Spinal cord (tissue), 10 donors: ENCODE results near the gene MUSK. TPM values are rescaled to one million over a fixed set of nuclear protein-coding genes. Genes with fewer than 3 reads are reported as not detected.

ENCODE experiments used
- DNase-seq, 6 donors: peaks; one replicate each; pipeline versions ENCODE4 v3.0.0 to v3.0.0-alpha.2; 2013 to 2015; ENCODE audit warnings: low spot score in 6 of 6, low read depth in 4 of 6
- H3K27ac ChIP-seq: one replicate; pipeline ENCODE4 v1.5.1; 2013; ENCODE audit warnings: low read depth, low read length, control low read depth
- H3K27me3 ChIP-seq: one replicate; pipeline ENCODE4 v1.6.1; 2013; ENCODE audit warnings: low read length; ENCODE audit not compliant: control insufficient read depth, insufficient read depth
- H3K36me3 ChIP-seq: one replicate; pipeline ENCODE4 v1.6.1; 2013; ENCODE audit warnings: low read length; ENCODE audit not compliant: control insufficient read depth, insufficient read depth
- H3K4me1 ChIP-seq: one replicate; pipeline ENCODE4 v1.6.1; 2013; ENCODE audit warnings: low read length; ENCODE audit not compliant: control insufficient read depth, insufficient read depth
- H3K4me3 ChIP-seq: one replicate; pipeline ENCODE4 v1.5.1; 2013; ENCODE audit warnings: low read depth, low read length, control low read depth
- H3K9me3 ChIP-seq: one replicate; pipeline ENCODE4 v1.6.1; 2013; ENCODE audit warnings: low read length; ENCODE audit not compliant: control insufficient read depth, insufficient read depth
- WGBS: methylation state at CpG from one replicate; pipeline ENCODE4 v1.1.5; 2013; ENCODE audit warnings: missing lambda C conversion rate; ENCODE audit not compliant: insufficient coverage; 5-methylcytosine and 5-hydroxymethylcytosine counted together
- long read RNA-seq, 4 donors: transcript quantifications; one replicate each; lab custom pipeline, GENCODE V29; 2026
- polyA plus RNA-seq, 2 donors: library from polyadenylated mRNA; unstranded; fragments of 120-200 nt; gene quantifications; one replicate each; pipeline ENCODE4 v1.2.1, GENCODE V29; 2013; ENCODE audit not compliant: insufficient read length in 2 of 2
- total RNA-seq, 2 donors: library from RNA; depleted of rRNA in 1 of 2; stranded (reverse); fragments of 120-200 nt in 1 of 2; fragments of >200 nt in 1 of 2; gene quantifications; one replicate each; pipeline versions ENCODE4 v1.2.3 to v1.2.4, GENCODE V29; 2013 to 2014
- donor health status: healthy.

Gene MUSK
- 1 to 10 TPM; 1.2 to 3.4 TPM for total RNA-seq
- 1 to 10 TPM in 1 of 2 donors, under 1 TPM in 1; 0.87 to 1.5 TPM for polyA plus RNA-seq
- long read RNA-seq, donor 1: 0 reads
- long read RNA-seq, donor 2: 0 reads
- long read RNA-seq, donor 3: 0 reads
- long read RNA-seq, donor 4: 0 reads

- Histone ChIP-seq H3K4me3 (no peak within 1 kb of the TSS), H3K4me1 (no peaks in the 10 kb centered on the region), H3K36me3 (no peaks in the 10 kb centered on the region), H3K9me3 (no peaks in the 10 kb centered on the region), H3K27me3 (no peaks in the 10 kb centered on the region), H3K27ac (no peak within 1 kb of the TSS)
- DNase-seq: no peak
- 95% methylated on average over 7 of the region's 8 CpGs for WGBS
Measured at GRCh38 chr9:110668570-110669167, at the start of gene MUSK. Gene MUSK (plus strand): TSS chr9:110668791. CDS start chr9:110668905, 114 bp downstream.

GRCh38 chr9:110619831-110620230 is 48.8 kb upstream of the MUSK start:
- no peak for DNase-seq
- H3K4me3 ChIP-seq: no peak overlapping the region
- H3K9me3 ChIP-seq: no peaks in the 10 kb centered on the region
- no peaks in the 10 kb centered on the region for H3K4me1 ChIP-seq
- H3K27ac ChIP-seq: no peak overlapping the region
- H3K27me3 ChIP-seq: no peaks in the 10 kb centered on the region
- no peaks in the 10 kb centered on the region for H3K36me3 ChIP-seq

GRCh38 chr9:110620726-110621125 is 47.9 kb upstream of the MUSK start:
- Histone ChIP-seq H3K36me3 (no peaks in the 10 kb centered on the region), H3K4me3 (no peak overlapping the region), H3K9me3 (no peaks in the 10 kb centered on the region), H3K4me1 (no peaks in the 10 kb centered on the region), H3K27me3 (no peaks in the 10 kb centered on the region), H3K27ac (no peak overlapping the region)
- peak in 1 of 6 donors; percentile 83 for DNase-seq
- WGBS: no CpG with 5 or more reads among the region's 3 CpGs

GRCh38 chr9:110622368-110622767 is 46.2 kb upstream of the MUSK start:
- Histone ChIP-seq H3K27ac (no peak overlapping the region), H3K27me3 (no peaks in the 10 kb centered on the region), H3K4me1 (no peaks in the 10 kb centered on the region), H3K4me3 (no peak overlapping the region), H3K9me3 (no peaks in the 10 kb centered on the region), H3K36me3 (no peaks in the 10 kb centered on the region)
- WGBS: 92% methylated on average over 1 of the region's 2 CpGs
- DNase-seq: no peak

DNA sequence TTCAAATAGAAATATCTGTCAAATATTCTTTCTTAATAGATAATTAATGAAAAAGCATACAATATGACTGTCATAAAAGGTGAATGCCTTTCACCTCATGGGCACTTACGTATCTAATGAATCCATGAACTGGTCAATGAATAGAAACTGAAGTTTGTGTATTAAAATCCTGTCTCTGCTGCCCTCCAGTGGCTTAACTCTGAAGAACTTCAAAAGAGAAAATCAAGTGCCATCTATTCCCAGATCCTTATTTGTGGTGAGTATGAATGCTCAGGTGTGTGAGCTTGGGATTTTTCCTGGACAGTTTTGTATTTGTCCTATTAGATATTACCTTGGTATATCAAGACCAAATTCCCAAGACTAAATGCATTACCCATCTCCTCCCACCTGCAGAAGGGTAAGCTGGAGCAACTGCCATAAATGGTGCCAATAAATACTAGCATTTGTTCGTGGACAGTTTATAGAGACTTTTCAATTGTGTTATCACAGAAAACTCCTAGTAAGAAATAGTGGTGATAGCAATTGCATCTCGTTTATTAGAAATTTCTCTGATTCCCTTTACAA is 45.0 kb upstream of the MUSK start:
- DNase-seq: peak; percentile 46 to 93 (median 62)
- WGBS: no CpG with 5 or more reads among the region's 3 CpGs
- H3K4me3 ChIP-seq: no peak overlapping the region

DNA sequence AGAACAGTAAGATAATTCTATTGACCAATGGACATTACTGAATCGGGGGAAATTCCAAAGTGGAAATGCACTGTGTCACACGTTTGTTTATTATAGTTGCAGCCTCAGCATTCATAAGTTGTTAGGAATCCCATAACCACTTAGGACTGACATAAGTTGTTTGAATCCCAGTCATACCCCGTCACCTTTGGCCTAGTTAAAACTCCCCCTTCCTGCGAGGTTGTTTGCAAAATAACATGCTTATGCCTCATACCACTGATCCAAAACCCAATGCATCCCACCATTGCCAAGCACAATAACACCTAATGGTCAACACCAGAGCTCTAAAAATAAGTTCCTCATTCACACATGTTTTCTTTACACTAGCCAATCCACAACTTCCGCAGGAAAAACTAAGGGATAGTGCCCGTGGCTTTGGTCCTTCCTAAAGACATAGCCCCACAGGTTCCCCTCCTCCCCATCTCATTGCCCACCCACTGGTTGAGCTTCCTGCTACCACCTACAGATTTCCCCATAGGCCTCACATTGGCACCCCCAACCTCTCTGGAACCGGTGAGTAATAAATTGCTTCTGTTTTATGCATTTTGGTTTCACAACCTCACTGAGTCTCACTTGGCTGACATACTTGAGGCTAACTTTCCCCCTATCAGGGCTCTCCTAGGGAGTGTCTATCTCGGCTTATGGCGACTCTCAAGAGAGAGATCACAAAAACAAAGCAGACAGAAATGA is 42.3 kb upstream of the MUSK start:
- DNase-seq: peak in 1 of 6 donors; percentile 45
- peaks cover 3% of the 10 kb centered on the region for H3K9me3 ChIP-seq
- H3K36me3 ChIP-seq: no peaks in the 10 kb centered on the region
- H3K27me3 ChIP-seq: no peaks in the 10 kb centered on the region
- peak overlapping the region; percentile 10 for H3K27ac ChIP-seq
- 78% methylated on average over 5 of the region's 9 CpGs for WGBS
- H3K4me1 ChIP-seq: no peaks in the 10 kb centered on the region
- no peak overlapping the region for H3K4me3 ChIP-seq

More for the DNA sequence above, 45.0 kb upstream of the MUSK start:
- H3K9me3 ChIP-seq: no peaks in the 10 kb centered on the region
- H3K4me1 ChIP-seq: no peaks in the 10 kb centered on the region
- H3K36me3 ChIP-seq: no peaks in the 10 kb centered on the region
- no peaks in the 10 kb centered on the region for H3K27me3 ChIP-seq
- no peak overlapping the region for H3K27ac ChIP-seq

GRCh38 chr9:110635589-110635988 is 33.0 kb upstream of the MUSK start:
- Histone ChIP-seq H3K36me3 (no peaks in the 10 kb centered on the region), H3K27ac (no peak overlapping the region), H3K9me3 (peaks cover 8% of the 10 kb centered on the region), H3K4me1 (no peaks in the 10 kb centered on the region), H3K27me3 (no peaks in the 10 kb centered on the region), H3K4me3 (no peak overlapping the region)
- no peak for DNase-seq

- Histone ChIP-seq H3K4me3 (no peak overlapping the region), H3K27ac (no peak overlapping the region), H3K27me3 (no peaks in the 10 kb centered on the region), H3K9me3 (peaks cover 8% of the 10 kb centered on the region), H3K36me3 (no peaks in the 10 kb centered on the region), H3K4me1 (no peaks in the 10 kb centered on the region)
- DNase-seq: peak in 2 of 6 donors; percentile 23 to 39
- WGBS: no CpG with 5 or more reads among the region's 4 CpGs
Measured at GRCh38 chr9:110638381-110638954, 30.1 kb upstream of the MUSK start.

DNA sequence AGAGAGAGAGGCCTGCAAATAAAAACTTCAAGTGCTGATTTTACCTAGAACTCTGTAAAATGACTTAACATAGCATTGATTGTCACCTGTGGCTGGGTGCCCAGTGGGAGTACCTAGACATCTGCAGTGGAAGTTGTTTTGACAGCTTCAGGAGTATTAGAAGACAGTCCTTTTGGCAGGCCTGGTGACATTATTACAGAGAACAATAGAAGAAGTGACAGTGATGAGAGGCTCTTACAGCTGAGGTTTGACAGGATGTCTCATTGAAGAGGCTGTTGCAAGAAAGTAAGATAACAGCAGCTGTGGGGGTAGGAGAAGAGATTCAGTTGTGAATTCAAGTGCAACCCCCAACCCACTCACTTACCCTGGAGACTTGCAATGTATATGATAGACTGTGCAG is 27.9 kb upstream of the MUSK start:
- H3K27ac ChIP-seq: no peak overlapping the region

More for the DNA sequence above, 27.9 kb upstream of the MUSK start:
- Histone ChIP-seq H3K36me3 (no peaks in the 10 kb centered on the region), H3K4me1 (no peaks in the 10 kb centered on the region), H3K9me3 (peaks cover under 1% of the 10 kb centered on the region), H3K27me3 (no peaks in the 10 kb centered on the region), H3K4me3 (no peak overlapping the region)
- no peak for DNase-seq
